Activated T-cell treated with anti-CD3 and anti-CD28 coated beads for 48 hours (primary cell): ENCODE data around the gene UBE2M.

Experiments used
- DNase-seq: peaks from one replicate; pipeline ENCODE4 v3.0.0-alpha.2; 2020; ENCODE audit warnings: low read depth

UBE2M gene

GRCh38 chr19:58570770-58571574, 12.6 kb upstream of the UBE2M start:
- DNase-seq, result no peak

DNA sequence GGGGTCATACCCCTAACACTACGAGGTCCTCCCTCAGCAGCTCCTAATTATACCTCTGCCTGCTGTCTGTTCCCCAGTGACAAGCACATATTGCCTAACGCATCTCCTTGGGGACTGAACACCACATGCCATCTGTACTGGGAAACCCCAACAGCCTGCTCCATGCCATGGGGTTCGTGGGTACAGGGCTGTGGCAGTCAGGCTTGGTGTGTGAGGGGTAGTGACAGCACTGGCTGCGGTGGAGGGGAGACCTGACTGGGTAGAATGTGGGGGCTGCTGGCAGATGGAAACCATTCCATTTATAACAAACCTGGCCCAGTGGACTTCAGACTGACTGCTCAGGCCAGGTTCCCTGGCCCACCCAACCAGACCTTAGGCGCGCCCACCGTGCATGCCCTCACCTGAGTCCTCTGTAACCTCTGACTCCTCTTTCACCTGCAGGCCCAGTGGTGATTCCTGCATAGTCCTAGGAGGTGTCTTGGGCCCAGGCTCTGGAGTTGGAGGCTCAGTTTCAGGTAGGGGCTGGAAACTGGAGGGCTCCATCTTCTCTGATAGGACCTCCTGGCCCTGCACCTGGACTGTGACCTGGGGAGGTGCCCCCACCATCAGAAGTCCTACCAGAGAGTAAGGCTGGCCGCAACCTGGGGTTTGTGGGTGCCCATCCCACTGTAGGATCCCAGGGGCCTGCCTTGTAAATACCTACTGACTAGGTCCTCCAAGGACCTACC, 11.7 kb upstream of the UBE2M start:
- DNase-seq, result no peak

DNA sequence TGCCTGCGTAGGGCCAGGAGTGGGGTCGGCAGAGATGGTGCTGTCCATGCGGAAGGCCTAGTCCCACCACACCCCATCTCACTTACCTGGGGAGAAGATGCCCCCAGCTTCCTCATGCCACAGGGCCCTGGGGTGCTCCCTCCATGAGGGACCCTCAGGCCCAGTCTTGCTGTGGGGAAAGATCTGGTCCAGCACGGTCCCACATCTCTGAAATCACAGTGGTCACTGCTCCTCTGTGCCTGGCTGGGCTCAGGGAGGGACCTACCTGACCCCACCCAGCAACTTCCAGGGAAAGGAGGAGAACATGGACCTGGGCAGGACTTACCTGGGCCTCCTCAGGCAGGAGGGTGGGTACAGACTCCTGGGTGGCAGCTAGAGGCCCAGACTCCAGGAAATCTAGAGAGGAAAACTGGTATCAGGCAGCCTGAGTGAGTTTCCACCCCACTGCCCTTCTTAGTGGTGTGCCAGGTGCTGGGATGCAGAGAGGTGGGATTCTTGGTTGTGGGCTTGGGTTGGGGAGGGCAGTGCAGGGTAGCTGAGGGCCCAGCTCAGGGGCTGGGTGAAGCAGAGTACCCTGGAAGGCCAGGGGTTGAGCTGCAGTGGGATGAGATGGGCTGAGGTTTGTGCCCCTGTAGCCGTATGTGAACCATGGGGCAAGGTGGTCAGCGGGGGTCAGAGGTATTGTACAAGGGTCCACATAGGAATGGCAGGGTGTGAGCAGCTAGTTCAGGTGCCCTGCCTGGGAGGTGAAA, 11.0 kb upstream of the UBE2M start:
- DNase-seq, result no peak

DNA sequence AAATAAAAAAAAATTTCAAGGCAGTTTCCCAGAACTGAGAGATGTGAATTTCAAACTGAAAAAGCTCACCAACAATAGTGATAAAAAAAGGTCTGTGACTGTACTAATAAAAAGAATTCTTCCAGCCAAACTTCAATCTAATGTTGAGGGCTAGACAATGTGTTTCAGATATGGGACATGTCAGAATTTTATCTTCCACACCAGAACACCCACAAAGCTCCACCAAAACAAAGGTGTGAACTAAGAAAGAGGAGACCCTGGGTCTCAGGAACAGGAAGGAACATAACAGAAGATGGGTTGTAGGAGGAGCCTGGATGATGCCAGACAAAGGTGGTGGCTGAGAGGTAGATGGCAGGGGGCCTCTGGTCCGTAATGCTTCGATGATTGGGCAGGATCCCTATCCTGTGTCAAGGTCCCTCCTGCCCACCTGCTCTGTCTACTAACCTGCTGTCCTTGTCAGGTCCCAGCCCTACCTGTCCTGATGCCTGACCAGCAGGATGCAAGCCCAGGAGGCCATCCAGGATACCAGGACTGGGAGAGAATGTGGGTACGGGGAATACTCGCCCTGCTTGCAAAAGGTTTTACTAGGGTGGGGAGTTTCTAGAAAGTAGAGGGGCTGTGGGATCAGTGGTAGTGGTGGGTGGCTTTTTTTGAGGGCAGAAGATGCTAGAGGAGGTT, 10.2 kb upstream of the UBE2M start:
- no peak for DNase-seq

GRCh38 chr19:58566989-58567388, 8.6 kb upstream of the UBE2M start:
- DNase-seq, result no peak

DNA sequence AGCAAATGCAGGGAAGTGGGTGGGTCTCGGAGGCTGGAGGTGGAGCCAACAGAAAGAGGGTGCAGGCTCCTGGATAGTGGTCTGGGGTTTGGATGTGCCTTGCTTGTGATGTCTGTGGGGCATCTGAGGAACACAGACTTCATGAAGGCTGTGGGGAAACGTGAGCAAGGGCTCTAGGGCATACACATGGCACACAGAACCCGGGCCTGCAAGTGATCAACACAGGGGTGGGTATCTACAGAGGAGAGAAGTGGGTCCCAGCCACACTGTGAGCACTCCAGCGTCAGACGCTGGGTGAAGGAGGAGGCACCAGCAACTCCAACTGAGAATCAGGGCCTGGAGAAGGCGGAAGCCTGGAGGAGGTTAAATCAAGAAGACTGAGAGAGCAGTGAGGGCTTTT, 5.4 kb upstream of the UBE2M start:
- no peak for DNase-seq

- no peak for DNase-seq
These were observed 4.7 kb upstream of the UBE2M start for GRCh38 chr19:58563034-58563573.

GRCh38 chr19:58562122-58563033, 4.0 kb upstream of the UBE2M start:
- peak; percentile 38 for DNase-seq

DNA sequence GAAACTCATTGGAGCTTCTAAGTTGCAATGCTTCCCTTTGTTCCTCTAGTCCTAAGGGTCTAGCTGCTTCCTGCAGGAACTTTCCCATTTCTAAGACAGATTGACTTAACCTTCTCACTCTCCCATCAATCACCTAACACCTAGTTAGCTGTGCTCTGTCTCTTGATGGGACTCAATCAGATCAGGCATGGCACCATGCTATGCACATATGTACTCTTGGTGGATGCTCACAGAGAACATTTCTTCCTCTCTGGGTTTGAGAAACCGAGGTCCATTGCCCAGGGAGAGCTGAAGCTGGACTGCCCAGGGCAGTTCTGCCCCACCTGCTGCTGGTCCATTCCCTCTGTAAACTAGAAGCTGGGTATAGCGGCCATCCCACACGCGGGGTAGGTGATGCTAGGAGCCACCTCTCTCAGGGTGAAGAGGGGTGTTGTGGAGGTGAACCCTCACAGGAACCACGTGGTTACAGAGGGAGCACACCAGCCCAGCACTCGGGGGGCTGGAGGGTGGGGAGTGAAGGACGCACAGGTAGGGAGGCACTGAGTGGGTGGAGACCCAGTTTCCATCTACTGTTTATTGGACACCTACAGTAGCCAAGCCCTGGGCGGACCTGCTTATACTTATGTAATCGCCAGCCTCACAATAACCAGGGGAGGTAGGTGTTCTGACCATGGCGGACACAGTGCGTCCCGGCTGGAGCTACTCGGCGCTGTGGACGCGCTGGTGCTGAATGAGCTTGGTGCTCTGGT, 3.1 kb upstream of the UBE2M start:
- no peak for DNase-seq

- no peak for DNase-seq
These were observed 2.5 kb upstream of the UBE2M start for GRCh38 chr19:58560921-58561320.

- DNase-seq, result no peak
These were observed 1.8 kb upstream of the UBE2M start for GRCh38 chr19:58560007-58560887.

GRCh38 chr19:58559275-58560006, 1.0 kb upstream of the UBE2M start:
- peak; percentile 82 for DNase-seq

- DNase-seq, result peak; percentile 100
These were observed 338 bp upstream of the UBE2M start for GRCh38 chr19:58558623-58559274.

GRCh38 chr19:58557221-58558065, 968 bp downstream of the UBE2M start:
- DNase-seq, result no peak

DNA sequence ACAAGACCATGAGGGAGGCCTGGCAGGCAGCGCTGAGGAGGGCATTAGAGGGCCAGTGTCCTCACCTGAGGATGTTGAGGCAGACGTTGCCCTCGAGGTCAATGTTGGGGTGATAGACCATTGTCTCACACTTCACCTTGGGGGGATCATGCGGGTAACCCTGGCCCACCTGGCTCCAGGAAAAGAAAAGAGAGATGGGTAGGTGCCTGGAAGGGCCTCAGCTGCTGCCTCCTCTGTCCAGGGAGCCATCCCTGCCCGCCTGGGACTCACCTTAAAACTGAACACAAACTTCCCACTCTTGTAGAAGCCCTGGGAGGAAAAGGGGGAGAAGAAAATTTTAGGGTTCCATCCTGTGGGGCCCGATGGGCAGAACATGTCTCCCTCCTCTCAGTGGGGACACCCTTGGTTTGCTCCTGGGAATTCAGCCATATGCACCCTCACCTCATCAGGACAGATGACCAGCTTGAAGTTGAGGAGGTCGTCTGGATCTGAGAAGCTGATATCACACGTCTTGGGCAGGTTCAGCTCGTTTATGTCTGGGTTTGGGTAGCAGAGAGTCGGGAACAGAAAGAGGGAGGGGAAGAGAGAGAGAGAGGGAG, 1.7 kb downstream of the UBE2M start:
- no peak for DNase-seq

- DNase-seq, result no peak
These were observed 2.3 kb downstream of the UBE2M start for GRCh38 chr19:58555920-58556621.
